Endothelial cell of umbilical vein (primary cell): ENCODE results near the gene FLG2. TPM values are rescaled to one million over a fixed set of nuclear protein-coding genes. Genes with fewer than 3 reads are reported as not detected.
"Not testable (repeated sequence)": the region's sequence is repeated elsewhere in the genome, so short reads cannot be mapped to it uniquely, and the experiment has no call there.

Experiments used
- BruUV-seq: library from RNA; stranded (reverse); fragments of 400-500 nt; replicated peaks from 2 replicates; lab custom pipeline; 2021; lab: Mats Ljungman, UMichigan
- CTCF ChIA-PET: fragments of 300-600, 350-600 bp; sonication (Branson Sonifier 250); formaldehyde crosslinking; loops from one replicate; lab custom pipeline; 2021; ENCODE audit warnings: antibody characterized with exemption, inconsistent platforms; lab: Charles Lee
- POLR2A ChIA-PET: fragments of 300-600, 350-600 bp; sonication (Branson Sonifier 250); formaldehyde crosslinking; loops from one replicate; lab custom pipeline; 2021; ENCODE audit warnings: antibody characterized with exemption, inconsistent platforms; lab: Charles Lee
- DNase-seq: peaks from one replicate; pipeline ENCODE4 v3.0.0-alpha.2; 2011; ENCODE audit warnings: low read depth, low spot score
- FAIRE-seq: peaks from 2 replicates; lab custom pipeline; 2011; peaks lifted over from hg19 to GRCh38; lab: Jason Lieb, UNC
- H2AFZ ChIP-seq: 2 replicates; pipeline ENCODE4 v1.6.0; 2012; ENCODE audit warnings: low read depth, low read length, control low read depth, inconsistent platforms
- H3K27ac ChIP-seq: 2 replicates; pipeline ENCODE4 v1.5.1; 2011; ENCODE audit warnings: low read depth, mild to moderate bottlenecking, control low read depth, low read length, moderate library complexity; ENCODE audit not compliant: insufficient read depth
- H3K27me3 ChIP-seq, 2 experiments: 2 replicates each; pipeline versions ENCODE4 v1.6.0 to v1.6.1; 2011; ENCODE audit warnings: low read length in 2 of 2, mixed read lengths in 1 of 2; ENCODE audit not compliant: control insufficient read depth in 2 of 2, insufficient read depth in 2 of 2
- H3K36me3 ChIP-seq, 2 experiments: 2 replicates in 1 of 2; 3 replicates in 1 of 2; pipeline ENCODE4 v1.5.1; 2011; ENCODE audit warnings: low read length in 2 of 2, mild to moderate bottlenecking in 1 of 2, moderate library complexity in 1 of 2; ENCODE audit not compliant: control insufficient read depth in 2 of 2, insufficient read depth in 2 of 2; ENCODE audit errors: extremely low read depth in 1 of 2
- H3K4me1 ChIP-seq: 3 replicates; pipeline ENCODE4 v1.5.1; 2011; ENCODE audit warnings: mild to moderate bottlenecking, low read length; ENCODE audit not compliant: control insufficient read depth, insufficient read depth; ENCODE audit errors: extremely low read depth
- H3K4me2 ChIP-seq: 2 replicates; pipeline ENCODE4 v1.6.1; 2011; ENCODE audit warnings: low read length, control low read depth, mixed read lengths; ENCODE audit not compliant: insufficient read depth
- H3K4me3 ChIP-seq, 3 experiments: fragments of 200-600 bp in 1 of 3; sonication (generic), shearing (Covaris generic) in 1 of 3; replicated peaks in 1 of 3; 2 replicates each; pipeline ENCODE4 v1.5.1; 2011 to 2016; ENCODE audit warnings: control low read depth in 3 of 3, low read length in 3 of 3, mild to moderate bottlenecking in 2 of 3, inconsistent platforms in 1 of 3, low read depth in 1 of 3, moderate library complexity in 1 of 3; ENCODE audit not compliant: insufficient read depth in 1 of 3
- H3K79me2 ChIP-seq: 2 replicates; pipeline ENCODE4 v1.6.0; 2012; ENCODE audit warnings: low read length, inconsistent platforms; ENCODE audit not compliant: control insufficient read depth, insufficient read depth
- H3K9ac ChIP-seq: replicated peaks from 2 replicates; pipeline ENCODE3; 2011; ENCODE audit warnings: low read length, control low read depth; ENCODE audit not compliant: insufficient read depth; ENCODE audit errors: extremely low read depth
- H3K9me1 ChIP-seq: replicated peaks from 3 replicates; pipeline ENCODE4 v1.6.0; 2011; ENCODE audit warnings: mild to moderate bottlenecking, low read length; ENCODE audit not compliant: control insufficient read depth, insufficient read depth; ENCODE audit errors: extremely low read depth
- H3K9me3 ChIP-seq: replicated peaks from 2 replicates; pipeline ENCODE4 v1.5.1; 2012; ENCODE audit warnings: low read length, inconsistent platforms; ENCODE audit not compliant: control insufficient read depth, insufficient read depth
- H4K20me1 ChIP-seq: replicated peaks from 2 replicates; pipeline ENCODE3; 2011; ENCODE audit warnings: mild to moderate bottlenecking, low read length; ENCODE audit not compliant: control insufficient read depth, insufficient read depth; ENCODE audit errors: extremely low read depth
- MAX ChIP-seq: IDR thresholded peaks from 2 replicates; pipeline ENCODE4 v1.6.1; 2011; ENCODE audit not compliant: insufficient read depth, insufficient read length
- MYC ChIP-seq: IDR thresholded peaks from one replicate; pipeline ENCODE4 v1.6.1; 2011; ENCODE audit warnings: mild to moderate bottlenecking, low read depth, low read length
- POLR2A ChIP-seq: IDR thresholded peaks from 2 replicates; pipeline ENCODE4 v1.6.1; 2012; ENCODE audit warnings: low read depth, mild to moderate bottlenecking, control low read depth, low read length
- dilution Hi-C: fragments of 300-500 bp; cut with MboI; formaldehyde crosslinking; loops from one replicate; pipeline ENCODE4 v1.15.0; 2019; ENCODE audit warnings: low sequenced_read_pairs; ENCODE audit not compliant: extremely low pct_ligation_motif_present
- intact Hi-C: fragments of 100-400 bp; cut with micrococcal nuclease; formaldehyde crosslinking; loops from one replicate; pipeline ENCODE4 v1.10.0; 2022
- polyA plus RNA-seq, 4 experiments: library from polyadenylated mRNA; depleted of rRNA in 3 of 4; stranded (reverse) in 3 of 4; unstranded in 1 of 4; fragments of >200 nt; gene quantifications; 2 replicates each; pipeline versions ENCODE4 v1.2.1 to v1.2.3, GENCODE V29; 2011 to 2012; ENCODE audit warnings: missing spikeins in 1 of 4
- total RNA-seq: library from RNA; stranded (reverse); gene quantifications from 2 replicates; pipeline ENCODE4 v1.2.3, GENCODE V29; 2021

FLG2 gene
- total and polyA plus RNA-seq, 2 donors (not counting 3 experiments of a cell fraction or from before 2014, with no cell fraction given), result not detected

GRCh38 chr1:152309955-152310354 lies 49.9 kb downstream of the FLG2 start:
- ChIA-PET CTCF (no interaction called here), POLR2A (no interaction called here)
- H3K79me2 ChIP-seq, result no peaks in the 10 kb centered on the region
- no peak overlapping the region for H3K9ac ChIP-seq
- no peak overlapping the region for H3K4me2 ChIP-seq
- no peaks in the 10 kb centered on the region for H3K9me3 ChIP-seq
- H3K4me3 ChIP-seq, result no peak overlapping the region
- no peaks in the 10 kb centered on the region for H3K9me1 ChIP-seq
- intact Hi-C loops (no loop called here), dilution Hi-C loops (no loop called here)
- no TSS peak for BruUV-seq
- H3K36me3 ChIP-seq, result no peaks in the 10 kb centered on the region
- H3K27ac ChIP-seq, result no peak overlapping the region
- H4K20me1 ChIP-seq, result no peaks in the 10 kb centered on the region
- no peak for TF ChIP-seq MAX
- no peak for TF ChIP-seq MYC
- TF ChIP-seq POLR2A, result no peak
- DNase-seq, result no peak
- H3K27me3 ChIP-seq, result no peaks in the 10 kb centered on the region
- H2AFZ ChIP-seq, result no peak overlapping the region
- no peaks in the 10 kb centered on the region for H3K4me1 ChIP-seq
- FAIRE-seq, result no peak

DNA sequence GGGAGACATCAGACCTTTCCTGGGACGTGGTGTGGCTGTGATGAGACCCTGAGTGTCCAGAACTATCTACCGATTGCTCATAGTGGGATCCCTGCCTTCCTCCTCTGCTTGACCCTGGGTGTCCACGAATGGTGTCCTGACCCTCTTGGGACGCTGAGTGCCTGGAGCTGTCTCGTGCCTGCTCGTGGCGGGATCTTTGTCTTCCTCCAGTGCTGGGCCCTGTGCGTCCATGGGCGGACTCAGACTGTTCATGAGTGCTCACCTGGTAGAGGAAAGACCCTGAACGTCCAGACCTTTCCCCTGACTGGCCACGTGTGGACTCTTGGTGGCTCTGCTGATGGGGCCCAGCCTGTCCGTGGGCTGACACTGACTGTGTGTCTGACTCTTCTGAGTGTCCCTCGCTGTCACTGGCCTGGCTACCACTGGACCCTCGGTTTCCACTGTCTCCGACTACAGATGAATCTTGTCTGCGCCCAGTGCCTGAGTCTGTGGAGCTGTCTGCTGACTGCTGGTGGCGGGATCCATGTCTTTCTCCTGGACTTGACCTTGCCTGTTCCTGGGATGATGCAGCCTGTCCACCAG lies 50.4 kb downstream of the FLG2 start:
- H3K27me3 ChIP-seq, H3K4me2 ChIP-seq, H3K36me3 ChIP-seq, dilution Hi-C loops, H4K20me1 ChIP-seq, H3K9me1 ChIP-seq, H3K79me2 ChIP-seq, DNase-seq, H3K9me3 ChIP-seq, H3K9ac ChIP-seq, H3K27ac ChIP-seq, intact Hi-C loops, BruUV-seq, H3K4me1 ChIP-seq, H3K4me3 ChIP-seq, FAIRE-seq, CTCF ChIA-PET, H2AFZ ChIP-seq: not testable (repeated sequence)
- POLR2A ChIA-PET, result interaction anchor here (0.6 kb wide), 1 partner anchor 1418 kb away, joined by 5 read pairs; the partner anchor contains the start of gene INTS3

DNA sequence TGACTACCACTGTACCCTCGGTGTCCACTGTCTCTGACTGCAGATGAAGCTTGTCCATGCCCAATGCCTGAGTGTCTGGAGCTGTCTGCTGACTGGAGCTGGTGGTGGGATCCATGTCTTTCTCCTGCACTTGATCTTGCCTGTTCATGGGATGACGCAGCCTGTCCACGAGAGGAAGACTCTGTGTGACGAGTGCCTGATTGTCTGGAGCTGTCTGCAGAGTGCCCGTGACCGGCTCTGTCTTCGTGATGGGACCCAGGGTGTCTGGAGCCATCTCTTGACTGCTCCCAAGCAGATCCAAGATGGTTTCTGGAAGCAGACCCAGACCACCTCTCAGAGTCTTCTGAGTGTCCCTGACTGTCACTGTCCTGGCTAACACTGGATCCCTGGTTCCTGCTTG lies 51.0 kb downstream of the FLG2 start:
- H4K20me1 ChIP-seq, H3K9ac ChIP-seq, H3K4me3 ChIP-seq, BruUV-seq, H2AFZ ChIP-seq, H3K27me3 ChIP-seq, H3K79me2 ChIP-seq, H3K4me2 ChIP-seq, H3K27ac ChIP-seq, H3K36me3 ChIP-seq, H3K9me3 ChIP-seq, DNase-seq, H3K4me1 ChIP-seq, FAIRE-seq, CTCF ChIA-PET, H3K9me1 ChIP-seq, dilution Hi-C loops, intact Hi-C loops: not testable (repeated sequence)
- POLR2A ChIA-PET, result interaction anchor here (0.6 kb wide), 1 partner anchor 1419 kb away, joined by 5 read pairs; the partner anchor contains the start of gene INTS3

GRCh38 chr1:152307970-152308369 lies 51.8 kb downstream of the FLG2 start:
- H3K9me3 ChIP-seq, CTCF ChIA-PET, H3K4me2 ChIP-seq, H2AFZ ChIP-seq, H3K27me3 ChIP-seq, H3K9ac ChIP-seq, H3K36me3 ChIP-seq, DNase-seq, dilution Hi-C loops, H3K4me1 ChIP-seq, H3K4me3 ChIP-seq, H3K9me1 ChIP-seq, H3K27ac ChIP-seq, H4K20me1 ChIP-seq, FAIRE-seq, BruUV-seq, intact Hi-C loops, H3K79me2 ChIP-seq, POLR2A ChIA-PET: not testable (repeated sequence)
